Gastroesophageal sphincter (tissue), 4 donors: ENCODE data around the gene SLC25A19. TPM values are rescaled to one million over a fixed set of nuclear protein-coding genes. Genes with fewer than 3 reads are reported as not detected.

Experiments used
- ATAC-seq: fragments of 150-250 bp; one replicate; pipeline ENCODE4 v1.9.1; 2016; ENCODE audit warnings: mild to moderate bottlenecking, moderate library complexity
- H3K27ac ChIP-seq, 4 donors: fragments of 200-600 bp; sonication (generic) in 3 of 4; 1 replicate in 3 of 4; 2 replicates in 1 of 4; pipeline ENCODE4 v1.5.1; 2016 to 2019
- H3K27me3 ChIP-seq: fragments of 200-600 bp; sonication (generic); one replicate; pipeline ENCODE4 v1.5.1; 2019
- H3K36me3 ChIP-seq, 2 donors: fragments of 200-600 bp; sonication (generic); one replicate each; pipeline ENCODE4 v1.5.1; 2019; ENCODE audit warnings: control low read depth in 1 of 2
- H3K4me1 ChIP-seq, 3 donors: fragments of 200-600 bp; sonication (generic); 1 replicate in 2 of 3; 2 replicates in 1 of 3; pipeline ENCODE4 v1.5.1; 2016 to 2019; ENCODE audit warnings: control low read depth in 2 of 3
- H3K4me3 ChIP-seq, 2 donors: fragments of 200-600 bp; sonication (generic); one replicate each; pipeline ENCODE4 v1.5.1; 2019; ENCODE audit warnings: mild to moderate bottlenecking in 1 of 2, moderate library complexity in 1 of 2
- H3K9me3 ChIP-seq, 3 donors: fragments of 200-600 bp; sonication (generic); one replicate each; pipeline ENCODE4 v1.5.1; 2017 to 2019; ENCODE audit warnings: control low read depth in 2 of 3
- CTCF ChIP-seq, 4 experiments: fragments of 200-600 bp in 2 of 4; fragments of 450-650 bp in 2 of 4; sonication (generic) in 1 of 4; IDR thresholded peaks; one replicate each; pipeline ENCODE4 v1.5.1; 2017 to 2019; ENCODE audit warnings: antibody characterized with exemption in 4 of 4, mild to moderate bottlenecking in 2 of 4, moderate library complexity in 2 of 4
- EP300 ChIP-seq: sonication (generic); formaldehyde crosslinking; IDR thresholded peaks from one replicate; pipeline ENCODE4 v1.6.1; 2017; ENCODE audit warnings: antibody characterized with exemption, mild to moderate bottlenecking
- POLR2A ChIP-seq, 2 donors: fragments of 450-650 bp; IDR thresholded peaks; one replicate each; pipeline ENCODE4 v1.6.1; 2017; ENCODE audit warnings: antibody characterized with exemption in 2 of 2, mild to moderate bottlenecking in 2 of 2, moderate library complexity in 1 of 2
- POLR2AphosphoS5 ChIP-seq: sonication (generic); formaldehyde crosslinking; IDR thresholded peaks from one replicate; pipeline ENCODE4 v1.6.1; 2017; ENCODE audit warnings: antibody characterized with exemption
- WGBS, 2 donors: methylation state at CpG; one replicate each; pipeline ENCODE4 v1.1.5; 2018; ENCODE audit warnings: low coverage in 1 of 2; 5-methylcytosine and 5-hydroxymethylcytosine counted together
- total RNA-seq, 4 donors: library from RNA; depleted of rRNA; stranded (reverse); fragments of >200 nt; gene quantifications; one replicate each; pipeline ENCODE4 v1.1.0, GENCODE V29; 2016

The SLC25A19 gene
- total RNA-seq, 4 donors from 2014 or later, result 7.3 to 14.5 (median 13.4) TPM

GRCh38 chr17:75319904-75320691 lies 30.9 kb upstream of the SLC25A19 start:
- WGBS, 2 donors, result 68 to 73% methylated on average over 15 to 19 of the region's 20 CpGs
- peaks cover 0 to 67% of the 10 kb centered on the region in 2 donors for H3K36me3 ChIP-seq
- H3K9me3 ChIP-seq, result no peaks in the 10 kb centered on the region
- no peak for TF ChIP-seq POLR2AphosphoS5
- TF ChIP-seq EP300, result no peak
- TF ChIP-seq POLR2A (IDR thresholded peaks at IDR 0.05), result no peak
- no peak for TF ChIP-seq CTCF (IDR thresholded peaks at IDR 0.05)
- no peak overlapping the region for H3K4me3 ChIP-seq
- ATAC-seq, result no peak
- peaks cover 0 to 20% (median 0%) of the 10 kb centered on the region in 3 donors for H3K4me1 ChIP-seq
- H3K27ac ChIP-seq, result no peak overlapping the region
- H3K27me3 ChIP-seq, result no peaks in the 10 kb centered on the region

- Histone ChIP-seq H3K4me1 (peaks cover 0 to 13% (median 0%) of the 10 kb centered on the region in 3 donors), H3K27me3 (no peaks in the 10 kb centered on the region), H3K27ac (no peak overlapping the region), H3K4me3 (no peak overlapping the region), H3K36me3 (peaks cover 0 to 64% of the 10 kb centered on the region in 2 donors), H3K9me3 (no peaks in the 10 kb centered on the region)
- TF ChIP-seq CTCF (IDR thresholded peaks at IDR 0.05), result no peak
- TF ChIP-seq POLR2AphosphoS5, result no peak
- no peak for TF ChIP-seq POLR2A (IDR thresholded peaks at IDR 0.05)
- TF ChIP-seq EP300, result no peak
- WGBS, 2 donors, result 81% methylated on average over 3 of the region's 10 CpGs; no CpG with 5 or more reads in 1 of the 2 donors
- no peak for ATAC-seq
These were observed 29.5 kb upstream of the SLC25A19 start for GRCh38 chr17:75318615-75319222.

- no peak for ATAC-seq
- no peaks in the 10 kb centered on the region for H3K9me3 ChIP-seq
- TF ChIP-seq CTCF (IDR thresholded peaks at IDR 0.05) (no peak), EP300 (no peak), POLR2A (IDR thresholded peaks at IDR 0.05) (no peak), POLR2AphosphoS5 (no peak)
- H3K4me1 ChIP-seq, result peaks cover 0 to 8% (median 0%) of the 10 kb centered on the region in 3 donors
- H3K27ac ChIP-seq, result no peak overlapping the region
- H3K4me3 ChIP-seq, result no peak overlapping the region
- WGBS, 2 donors, result 55 to 70% methylated on average over 8 to 10 of the region's 10 CpGs
- peaks cover 0 to 63% of the 10 kb centered on the region in 2 donors for H3K36me3 ChIP-seq
- H3K27me3 ChIP-seq, result no peaks in the 10 kb centered on the region
These were observed 29.0 kb upstream of the SLC25A19 start for GRCh38 chr17:75318211-75318610.

- ATAC-seq, result no peak
- H3K4me3 ChIP-seq, result no peak overlapping the region
- no peaks in the 10 kb centered on the region for H3K27me3 ChIP-seq
- no peaks in the 10 kb centered on the region for H3K9me3 ChIP-seq
- no peak overlapping the region for H3K27ac ChIP-seq
- no peak for TF ChIP-seq CTCF (IDR thresholded peaks at IDR 0.05)
- TF ChIP-seq POLR2AphosphoS5, result no peak
- TF ChIP-seq EP300, result no peak
- TF ChIP-seq POLR2A (IDR thresholded peaks at IDR 0.05), result no peak
- WGBS, 2 donors, result 60 to 89% methylated on average over 1 to 3 of the region's 11 CpGs
- peaks cover 0 to 2% (median 0%) of the 10 kb centered on the region in 3 donors for H3K4me1 ChIP-seq
- peaks cover 0 to 63% of the 10 kb centered on the region in 2 donors for H3K36me3 ChIP-seq
These were observed 28.4 kb upstream of the SLC25A19 start for GRCh38 chr17:75317671-75318070.
